Gastroesophageal sphincter (tissue), 4 donors: Measurements from ENCODE around the gene PAEP. TPM values are rescaled to one million over a fixed set of nuclear protein-coding genes. Genes with fewer than 3 reads are reported as not detected.

Source experiments
- ATAC-seq: fragments of 150-250 bp; one replicate; pipeline ENCODE4 v1.9.1; 2016; ENCODE audit warnings: mild to moderate bottlenecking, moderate library complexity
- H3K27ac ChIP-seq, 4 donors: fragments of 200-600 bp; sonication (generic) in 3 of 4; 1 replicate in 3 of 4; 2 replicates in 1 of 4; pipeline ENCODE4 v1.5.1; 2016 to 2019
- H3K27me3 ChIP-seq: fragments of 200-600 bp; sonication (generic); one replicate; pipeline ENCODE4 v1.5.1; 2019
- H3K36me3 ChIP-seq, 2 donors: fragments of 200-600 bp; sonication (generic); one replicate each; pipeline ENCODE4 v1.5.1; 2019; ENCODE audit warnings: control low read depth in 1 of 2
- H3K4me1 ChIP-seq, 3 donors: fragments of 200-600 bp; sonication (generic); 1 replicate in 2 of 3; 2 replicates in 1 of 3; pipeline ENCODE4 v1.5.1; 2016 to 2019; ENCODE audit warnings: control low read depth in 2 of 3
- H3K4me3 ChIP-seq, 2 donors: fragments of 200-600 bp; sonication (generic); one replicate each; pipeline ENCODE4 v1.5.1; 2019; ENCODE audit warnings: mild to moderate bottlenecking in 1 of 2, moderate library complexity in 1 of 2
- H3K9me3 ChIP-seq, 3 donors: fragments of 200-600 bp; sonication (generic); one replicate each; pipeline ENCODE4 v1.5.1; 2017 to 2019; ENCODE audit warnings: control low read depth in 2 of 3
- CTCF ChIP-seq, 4 experiments: fragments of 200-600 bp in 2 of 4; fragments of 450-650 bp in 2 of 4; sonication (generic) in 1 of 4; IDR thresholded peaks; one replicate each; pipeline ENCODE4 v1.5.1; 2017 to 2019; ENCODE audit warnings: antibody characterized with exemption in 4 of 4, mild to moderate bottlenecking in 2 of 4, moderate library complexity in 2 of 4
- EP300 ChIP-seq: sonication (generic); formaldehyde crosslinking; IDR thresholded peaks from one replicate; pipeline ENCODE4 v1.6.1; 2017; ENCODE audit warnings: antibody characterized with exemption, mild to moderate bottlenecking
- POLR2A ChIP-seq, 2 donors: fragments of 450-650 bp; IDR thresholded peaks; one replicate each; pipeline ENCODE4 v1.6.1; 2017; ENCODE audit warnings: antibody characterized with exemption in 2 of 2, mild to moderate bottlenecking in 2 of 2, moderate library complexity in 1 of 2
- POLR2AphosphoS5 ChIP-seq: sonication (generic); formaldehyde crosslinking; IDR thresholded peaks from one replicate; pipeline ENCODE4 v1.6.1; 2017; ENCODE audit warnings: antibody characterized with exemption
- WGBS, 2 donors: methylation state at CpG; one replicate each; pipeline ENCODE4 v1.1.5; 2018; ENCODE audit warnings: low coverage in 1 of 2; 5-methylcytosine and 5-hydroxymethylcytosine counted together
- total RNA-seq, 4 donors: library from RNA; depleted of rRNA; stranded (reverse); fragments of >200 nt; gene quantifications; one replicate each; pipeline ENCODE4 v1.1.0, GENCODE V29; 2016

The PAEP gene
- total RNA-seq, 4 donors from 2014 or later: not detected

GRCh38 chr9:135613946-135614805 is 52.6 kb downstream of the PAEP start:
- H3K27me3 ChIP-seq: peaks cover 89% of the 10 kb centered on the region
- H3K4me1 ChIP-seq: no peaks in the 10 kb centered on the region
- H3K36me3 ChIP-seq: no peaks in the 10 kb centered on the region
- no peaks in the 10 kb centered on the region for H3K9me3 ChIP-seq
- ATAC-seq: no peak
- H3K4me3 ChIP-seq: no peak overlapping the region
- H3K27ac ChIP-seq: no peak overlapping the region
- no CpG with 5 or more reads among the region's 34 CpGs for WGBS, 2 donors
- TF ChIP-seq POLR2AphosphoS5: no peak
- TF ChIP-seq POLR2A (IDR thresholded peaks at IDR 0.05): no peak
- TF ChIP-seq CTCF (IDR thresholded peaks at IDR 0.05): no peak
- TF ChIP-seq EP300: no peak

- H3K27ac ChIP-seq: no peak overlapping the region
- ATAC-seq: no peak
- no peaks in the 10 kb centered on the region for H3K4me1 ChIP-seq
- TF ChIP-seq EP300: no peak
- TF ChIP-seq POLR2AphosphoS5: no peak
- TF ChIP-seq CTCF (IDR thresholded peaks at IDR 0.05): no peak
- no peak for TF ChIP-seq POLR2A (IDR thresholded peaks at IDR 0.05)
- no peaks in the 10 kb centered on the region for H3K9me3 ChIP-seq
- 100% methylated on average over 1 of the region's 29 CpGs; no CpG with 5 or more reads in 1 of the 2 donors for WGBS, 2 donors
- no peaks in the 10 kb centered on the region for H3K36me3 ChIP-seq
- H3K27me3 ChIP-seq: peaks cover 90% of the 10 kb centered on the region
- H3K4me3 ChIP-seq: no peak overlapping the region
Measured at GRCh38 chr9:135614821-135615665, 53.5 kb downstream of the PAEP start.

GRCh38 chr9:135615666-135616618 is 54.4 kb downstream of the PAEP start:
- H3K9me3 ChIP-seq: no peaks in the 10 kb centered on the region
- H3K27me3 ChIP-seq: peaks cover 85% of the 10 kb centered on the region
- WGBS, 2 donors: 68% methylated on average over 8 of the region's 31 CpGs; no CpG with 5 or more reads in 1 of the 2 donors
- no peak overlapping the region for H3K27ac ChIP-seq
- ATAC-seq: no peak
- no peak overlapping the region for H3K4me3 ChIP-seq
- no peak for TF ChIP-seq POLR2AphosphoS5
- no peak for TF ChIP-seq EP300
- no peak for TF ChIP-seq CTCF (IDR thresholded peaks at IDR 0.05)
- TF ChIP-seq POLR2A (IDR thresholded peaks at IDR 0.05): no peak
- no peaks in the 10 kb centered on the region for H3K36me3 ChIP-seq
- no peaks in the 10 kb centered on the region for H3K4me1 ChIP-seq

Other genes with a start within 250 kb of the PAEP start
- gene PPP1R26, start 82.0 kb upstream of the PAEP start, total RNA-seq: 10 to 100 TPM; 10.9 to 25.0 (median 14.4) TPM
- gene MRPS2, start 61.1 kb upstream of the PAEP start, total RNA-seq: 10 to 100 TPM; 21.4 to 37.6 (median 25.6) TPM
- not detected for gene LCN1, start 40.3 kb upstream of the PAEP start, total RNA-seq
- not detected for gene OBP2A, start 15.6 kb upstream of the PAEP start, total RNA-seq
- gene GLT6D1, start 77.8 kb downstream of the PAEP start, total RNA-seq: not detected
- gene LCN9, start 101.6 kb downstream of the PAEP start, total RNA-seq: not detected
- gene SOHLH1, start 137.7 kb downstream of the PAEP start, total RNA-seq: not detected
- gene KCNT1, start 140.4 kb downstream of the PAEP start, total RNA-seq: under 1 TPM in 1 of 4 donors, not detected in 3; 0.19 TPM